ENCODE data around the gene TMEM126B.

The TMEM126B gene

DNA sequence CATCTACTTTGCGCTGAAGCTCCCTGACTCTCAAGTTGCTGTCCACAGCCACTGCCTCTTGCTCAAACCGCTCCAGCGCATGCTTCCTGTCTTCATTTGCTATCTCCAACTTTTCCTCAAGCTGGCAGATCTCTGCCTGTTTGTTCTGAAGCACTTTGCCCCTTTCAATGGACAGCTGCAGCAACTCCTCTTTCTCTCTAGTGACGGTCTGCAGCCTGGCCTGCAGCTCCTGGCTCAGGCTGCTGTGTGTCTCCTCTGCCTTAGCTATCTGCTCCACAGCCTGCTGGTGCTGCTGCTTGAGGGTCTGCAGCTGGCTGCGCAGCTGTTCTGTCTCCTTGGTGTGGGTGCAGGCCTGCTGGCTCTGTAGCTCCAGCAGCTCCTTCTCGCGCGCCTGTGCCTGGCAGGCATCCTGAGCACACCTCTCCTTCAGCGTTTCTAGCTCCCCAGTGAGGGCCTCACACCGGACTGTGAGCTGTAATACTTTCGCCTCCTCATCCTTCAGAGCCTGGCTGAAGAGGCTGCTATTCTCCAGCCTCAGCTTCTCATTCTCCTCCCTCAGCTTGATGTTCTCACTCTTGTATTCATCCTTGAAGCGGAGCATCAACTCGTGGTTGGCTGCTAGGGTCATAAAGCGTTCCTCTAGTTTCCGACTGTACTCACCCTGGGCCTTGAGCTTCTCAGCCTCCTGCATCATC is 56.9 kb downstream of the TMEM126B start:
- no peak for DNase-seq

DNA sequence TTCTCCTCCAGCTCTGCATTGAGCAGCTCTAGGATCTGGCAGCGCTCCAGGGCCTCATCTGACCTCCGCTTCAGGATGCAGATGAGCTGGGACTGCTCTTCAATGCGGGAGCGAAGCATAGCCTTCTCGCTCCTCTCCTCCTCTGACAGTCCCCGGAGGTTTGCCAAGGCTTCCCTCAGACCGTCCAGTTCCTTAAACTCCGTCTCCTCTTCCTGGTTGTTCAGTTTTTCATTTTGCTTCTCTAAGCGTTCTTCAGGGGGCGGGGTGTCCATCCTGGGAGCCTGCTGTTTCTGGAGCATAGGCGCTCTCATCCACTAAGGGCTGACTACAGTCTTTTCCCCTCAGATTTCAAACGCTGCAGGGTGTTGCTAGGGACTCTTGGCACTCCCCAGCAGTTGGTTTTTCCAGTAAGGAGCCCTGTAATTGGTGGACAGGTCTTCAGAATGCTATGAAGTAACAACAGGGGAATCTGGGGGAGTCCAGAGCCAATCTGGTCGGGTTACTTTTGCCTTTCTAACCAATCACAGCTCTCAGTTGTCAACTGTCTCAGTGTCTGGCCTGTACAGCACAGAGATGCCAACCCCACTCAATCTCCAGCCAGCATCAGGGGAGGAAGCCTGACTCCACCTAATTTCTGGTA is 57.5 kb downstream of the TMEM126B start, which contains the start of gene CCDC89:
Gene CCDC89, minus strand, starts transcription at position 376 of the 640 bp plus-strand sequence. Its CDS starts 65 bp downstream, at position 311.
- no peak for DNase-seq
